ENCODE results near the gene SWT1. TPM values are rescaled to one million over a fixed set of nuclear protein-coding genes. Genes with fewer than 3 reads are reported as not detected.

The SWT1 gene
- polyA plus RNA-seq (2013, experiment 1 of 2) = 3.3 TPM
- polyA plus RNA-seq (2013, experiment 2 of 2) = 3.4 TPM

GRCh38 chr1:185156854-185157598 lies at the start of gene SWT1, which contains the start of gene TRMT1L:
TSS of gene SWT1 (plus strand) at chr1:185157167. CDS start at chr1:185160842, 3,675 bp downstream.
TSS of gene TRMT1L (minus strand) at chr1:185156953. CDS start at chr1:185156712, 241 bp downstream.
- peak within 1 kb of the TSS in 1 of 2 experiments; percentile 88 for H2BK12ac ChIP-seq (ENCODE audit: low read length in 2 of 2)
- peak within 1 kb of the TSS; percentile 98 for H2BK120ac ChIP-seq (ENCODE audit: low read depth, low read length)
- peak within 1 kb of the TSS; percentile 78 for H3K4me2 ChIP-seq (ENCODE audit: low read length, poor library complexity, severe bottlenecking)
- WGBS = under 1% methylated on average over 52 of the region's 63 CpGs
- H3K36me3 ChIP-seq (ENCODE audit: control insufficient read depth in 1 of 2, insufficient read depth in 2 of 2, low read depth in 1 of 2, low read length in 2 of 2) = peaks cover 0 to 12% of the 10 kb centered on the region in 2 experiments
- no peak within 1 kb of the TSS for H2AK5ac ChIP-seq (ENCODE audit: low read length, severe bottlenecking)
- H3K4me1 ChIP-seq (ENCODE audit: control insufficient read depth, insufficient read depth, low read depth, low read length) = peaks cover 1% of the 10 kb centered on the region
- peak; percentile 100 for DNase-seq
- H4K91ac ChIP-seq (ENCODE audit: low read length) = peak within 1 kb of the TSS; percentile 97
- H2BK15ac ChIP-seq (ENCODE audit: low read depth, poor library complexity, severe bottlenecking) = peak within 1 kb of the TSS; percentile 100
- peak within 1 kb of the TSS; percentile 84 to 86 for H3K4me3 ChIP-seq (ENCODE audit: insufficient read depth in 1 of 2, low read depth in 1 of 2, low read length in 2 of 2)
- no peaks in the 10 kb centered on the region for H3K9me3 ChIP-seq (ENCODE audit: control insufficient read depth, low read length)
- peak within 1 kb of the TSS; percentile 33 for H2BK5ac ChIP-seq (ENCODE audit: low read depth, low read length, poor library complexity, severe bottlenecking)
- peak within 1 kb of the TSS in 1 of 2 experiments; percentile 94 for H3K14ac ChIP-seq (ENCODE audit: low read length in 2 of 2)
- H2AFZ ChIP-seq (ENCODE audit: low read depth, low read length) = peak within 1 kb of the TSS; percentile 54
- H3K27ac ChIP-seq (ENCODE audit: low read length, poor library complexity, severe bottlenecking) = peak within 1 kb of the TSS; percentile 94
- peak within 1 kb of the TSS; percentile 91 for H4K8ac ChIP-seq (ENCODE audit: low read length)
- H3K79me1 ChIP-seq (replicated peaks; ENCODE audit: low read length, poor library complexity, severe bottlenecking) = peaks cover 9% of the 10 kb centered on the region
- H3K4ac ChIP-seq (ENCODE audit: low read depth in 1 of 2, low read length in 2 of 2) = peak within 1 kb of the TSS; percentile 67 to 79
- peak within 1 kb of the TSS in 1 of 2 experiments; percentile 59 for H3K23ac ChIP-seq (ENCODE audit: low read length in 2 of 2)
- peak within 1 kb of the TSS; percentile 95 to 99 for H3K18ac ChIP-seq (ENCODE audit: low read depth in 1 of 2, low read length in 2 of 2)
- H3K27me3 ChIP-seq (ENCODE audit: control insufficient read depth in 1 of 2, insufficient read depth in 1 of 2, low read length in 2 of 2) = no peaks in the 10 kb centered on the region
- H3K9ac ChIP-seq (ENCODE audit: low read length) = peak within 1 kb of the TSS; percentile 98

- H2AK5ac ChIP-seq (ENCODE audit: low read length, severe bottlenecking) = no peak overlapping the region
- H3K23ac ChIP-seq (ENCODE audit: low read length in 2 of 2) = no peak overlapping the region
- H3K79me1 ChIP-seq (replicated peaks; ENCODE audit: low read length, poor library complexity, severe bottlenecking) = no peaks in the 10 kb centered on the region
Observed at GRCh38 chr1:185108321-185108720, 48.6 kb upstream of the SWT1 start.

GRCh38 chr1:185110145-185110544 lies 46.8 kb upstream of the SWT1 start:
- no peaks in the 10 kb centered on the region for H3K79me1 ChIP-seq (replicated peaks; ENCODE audit: low read length, poor library complexity, severe bottlenecking)
- no peaks in the 10 kb centered on the region for H3K4me1 ChIP-seq (ENCODE audit: control insufficient read depth, insufficient read depth, low read depth, low read length)
- no peak overlapping the region for H3K4me3 ChIP-seq (ENCODE audit: insufficient read depth in 1 of 2, low read depth in 1 of 2, low read length in 2 of 2)
- H3K27ac ChIP-seq (ENCODE audit: low read length, poor library complexity, severe bottlenecking) = no peak overlapping the region
- no peak overlapping the region for H3K23ac ChIP-seq (ENCODE audit: low read length in 2 of 2)
- no peak overlapping the region for H2BK15ac ChIP-seq (ENCODE audit: low read depth, poor library complexity, severe bottlenecking)
- no peak overlapping the region for H3K14ac ChIP-seq (ENCODE audit: low read length in 2 of 2)
- no peak overlapping the region for H3K18ac ChIP-seq (ENCODE audit: low read depth in 1 of 2, low read length in 2 of 2)
- peaks cover 0 to 5% of the 10 kb centered on the region in 2 experiments for H3K36me3 ChIP-seq (ENCODE audit: control insufficient read depth in 1 of 2, insufficient read depth in 2 of 2, low read depth in 1 of 2, low read length in 2 of 2)
- H3K9ac ChIP-seq (ENCODE audit: low read length) = no peak overlapping the region
- no peak for DNase-seq
- H4K91ac ChIP-seq (ENCODE audit: low read length) = no peak overlapping the region
- peaks cover 39% of the 10 kb centered on the region for H3K9me3 ChIP-seq (ENCODE audit: control insufficient read depth, low read length)
- no peak overlapping the region for H4K8ac ChIP-seq (ENCODE audit: low read length)
- H2BK5ac ChIP-seq (ENCODE audit: low read depth, low read length, poor library complexity, severe bottlenecking) = no peak overlapping the region
- H3K4me2 ChIP-seq (ENCODE audit: low read length, poor library complexity, severe bottlenecking) = no peak overlapping the region
- H3K27me3 ChIP-seq (ENCODE audit: control insufficient read depth in 1 of 2, insufficient read depth in 1 of 2, low read length in 2 of 2) = no peaks in the 10 kb centered on the region
- H2BK120ac ChIP-seq (ENCODE audit: low read depth, low read length) = no peak overlapping the region
- H2BK12ac ChIP-seq (ENCODE audit: low read length in 2 of 2) = no peak overlapping the region
- H2AFZ ChIP-seq (ENCODE audit: low read depth, low read length) = no peak overlapping the region
- H3K4ac ChIP-seq (ENCODE audit: low read depth in 1 of 2, low read length in 2 of 2) = no peak overlapping the region
- H2AK5ac ChIP-seq (ENCODE audit: low read length, severe bottlenecking) = no peak overlapping the region

More at GRCh38 chr1:185108321-185108720, 48.6 kb upstream of the SWT1 start:
- no peaks in the 10 kb centered on the region for H3K27me3 ChIP-seq (ENCODE audit: control insufficient read depth in 1 of 2, insufficient read depth in 1 of 2, low read length in 2 of 2)
- no peak overlapping the region for H3K4ac ChIP-seq (ENCODE audit: low read depth in 1 of 2, low read length in 2 of 2)
- no peak overlapping the region for H3K18ac ChIP-seq (ENCODE audit: low read depth in 1 of 2, low read length in 2 of 2)
- no peak overlapping the region for H3K27ac ChIP-seq (ENCODE audit: low read length, poor library complexity, severe bottlenecking)
- H3K4me3 ChIP-seq (ENCODE audit: insufficient read depth in 1 of 2, low read depth in 1 of 2, low read length in 2 of 2) = no peak overlapping the region
- no peak overlapping the region for H2BK5ac ChIP-seq (ENCODE audit: low read depth, low read length, poor library complexity, severe bottlenecking)
- peaks cover 44% of the 10 kb centered on the region for H3K9me3 ChIP-seq (ENCODE audit: control insufficient read depth, low read length)
- no peak overlapping the region for H2BK15ac ChIP-seq (ENCODE audit: low read depth, poor library complexity, severe bottlenecking)
- H2BK120ac ChIP-seq (ENCODE audit: low read depth, low read length) = no peak overlapping the region
- peak; percentile 11 for DNase-seq
- no peak overlapping the region for H4K91ac ChIP-seq (ENCODE audit: low read length)
- no peak overlapping the region for H2BK12ac ChIP-seq (ENCODE audit: low read length in 2 of 2)
- no peak overlapping the region for H2AFZ ChIP-seq (ENCODE audit: low read depth, low read length)
- H4K8ac ChIP-seq (ENCODE audit: low read length) = no peak overlapping the region
- no peak overlapping the region for H3K4me2 ChIP-seq (ENCODE audit: low read length, poor library complexity, severe bottlenecking)
- H3K14ac ChIP-seq (ENCODE audit: low read length in 2 of 2) = no peak overlapping the region
- peaks cover 0 to 20% of the 10 kb centered on the region in 2 experiments for H3K36me3 ChIP-seq (ENCODE audit: control insufficient read depth in 1 of 2, insufficient read depth in 2 of 2, low read depth in 1 of 2, low read length in 2 of 2)
- H3K9ac ChIP-seq (ENCODE audit: low read length) = no peak overlapping the region
- H3K4me1 ChIP-seq (ENCODE audit: control insufficient read depth, insufficient read depth, low read depth, low read length) = no peaks in the 10 kb centered on the region

- no peak overlapping the region for H3K27ac ChIP-seq (ENCODE audit: low read length, poor library complexity, severe bottlenecking)
- no peak overlapping the region for H2BK120ac ChIP-seq (ENCODE audit: low read depth, low read length)
- no peaks in the 10 kb centered on the region for H3K27me3 ChIP-seq (ENCODE audit: control insufficient read depth in 1 of 2, insufficient read depth in 1 of 2, low read length in 2 of 2)
- H2BK5ac ChIP-seq (ENCODE audit: low read depth, low read length, poor library complexity, severe bottlenecking) = no peak overlapping the region
- no peak overlapping the region for H2BK12ac ChIP-seq (ENCODE audit: low read length in 2 of 2)
- no peaks in the 10 kb centered on the region for H3K4me1 ChIP-seq (ENCODE audit: control insufficient read depth, insufficient read depth, low read depth, low read length)
- no peak overlapping the region for H2BK15ac ChIP-seq (ENCODE audit: low read depth, poor library complexity, severe bottlenecking)
- peaks cover 28% of the 10 kb centered on the region for H3K9me3 ChIP-seq (ENCODE audit: control insufficient read depth, low read length)
- no peak overlapping the region for H3K9ac ChIP-seq (ENCODE audit: low read length)
- no peak overlapping the region for H4K91ac ChIP-seq (ENCODE audit: low read length)
- H3K4me2 ChIP-seq (ENCODE audit: low read length, poor library complexity, severe bottlenecking) = no peak overlapping the region
- DNase-seq = no peak
- no peak overlapping the region for H3K23ac ChIP-seq (ENCODE audit: low read length in 2 of 2)
- H3K18ac ChIP-seq (ENCODE audit: low read depth in 1 of 2, low read length in 2 of 2) = no peak overlapping the region
- no peak overlapping the region for H3K4ac ChIP-seq (ENCODE audit: low read depth in 1 of 2, low read length in 2 of 2)
- no peak overlapping the region for H2AFZ ChIP-seq (ENCODE audit: low read depth, low read length)
- H3K14ac ChIP-seq (ENCODE audit: low read length in 2 of 2) = no peak overlapping the region
- no peaks in the 10 kb centered on the region for H3K36me3 ChIP-seq (ENCODE audit: control insufficient read depth in 1 of 2, insufficient read depth in 2 of 2, low read depth in 1 of 2, low read length in 2 of 2)
- H2AK5ac ChIP-seq (ENCODE audit: low read length, severe bottlenecking) = no peak overlapping the region
- H4K8ac ChIP-seq (ENCODE audit: low read length) = no peak overlapping the region
- no peak overlapping the region for H3K4me3 ChIP-seq (ENCODE audit: insufficient read depth in 1 of 2, low read depth in 1 of 2, low read length in 2 of 2)
- no peaks in the 10 kb centered on the region for H3K79me1 ChIP-seq (replicated peaks; ENCODE audit: low read length, poor library complexity, severe bottlenecking)
Observed at GRCh38 chr1:185111873-185112272, 45.1 kb upstream of the SWT1 start.
